ENCODE measurements around the gene TTC34. TPM values are rescaled to one million over a fixed set of nuclear protein-coding genes. Genes with fewer than 3 reads are reported as not detected.

TTC34 gene
- total and polyA plus RNA-seq, 2 experiments from 2014 or later: 0.05 to 0.22 TPM

DNA sequence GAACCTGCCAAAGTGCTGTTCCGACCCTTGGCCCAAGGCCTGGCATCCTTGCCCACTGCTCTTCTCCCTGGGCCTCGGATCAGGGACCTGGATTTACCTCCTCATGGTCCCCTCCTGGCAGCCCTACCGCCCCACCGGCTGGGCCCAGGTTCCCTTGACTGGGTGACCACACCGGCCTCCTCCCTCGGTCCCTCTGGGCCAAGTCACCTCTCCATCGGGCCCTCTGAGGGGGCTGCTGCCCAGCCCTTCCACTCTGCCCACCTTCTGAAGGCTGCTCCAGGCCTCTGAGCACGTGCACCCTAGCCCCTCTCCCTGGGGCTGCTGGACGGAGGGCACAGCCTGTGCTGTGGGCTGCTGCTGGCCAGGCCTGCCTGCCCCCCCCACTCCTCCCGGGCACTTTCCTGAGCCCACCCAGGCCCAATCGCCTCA is 159.3 kb downstream of the TTC34 start:
- no peaks in the 10 kb centered on the region for H3K4me1 ChIP-seq (ENCODE audit: insufficient read depth)
- H3K79me2 ChIP-seq (ENCODE audit: insufficient read depth): no peaks in the 10 kb centered on the region
- in situ Hi-C loops (cut with MboI): no loop called here
- DNase-seq: no peak
- H3K4me3 ChIP-seq: peak overlapping the region; percentile 83
- no peaks in the 10 kb centered on the region for H3K9me2 ChIP-seq (ENCODE audit: insufficient read depth)
- no peak overlapping the region for H3K27ac ChIP-seq
- WGBS, 2 experiments (ENCODE audit: low coverage in 1 of 2, low lambda C conversion rate in 2 of 2, missing lambda C conversion rate in 2 of 2): 48 to 50% methylated on average over 9 to 11 of the region's 11 CpGs
- H4K20me1 ChIP-seq (ENCODE audit: insufficient read depth): no peaks in the 10 kb centered on the region
- no peaks in the 10 kb centered on the region for H3K27me3 ChIP-seq (replicated peaks; ENCODE audit: insufficient read depth)
- peak overlapping the region; percentile 83 for H3K9ac ChIP-seq
- TF ChIP-seq EZH2phosphoT487 (IDR thresholded peaks at IDR 0.05; ENCODE audit: insufficient read depth, low read depth) (no peak), EZH2 (IDR thresholded peaks at IDR 0.05; ENCODE audit: insufficient read depth, poor library complexity, severe bottlenecking) (no peak)
- H2AFZ ChIP-seq: peak overlapping the region; percentile 96
- H3K4me2 ChIP-seq (ENCODE audit: unreplicated experiment): peak overlapping the region; percentile 72
- H3K36me3 ChIP-seq (ENCODE audit: low read depth): no peaks in the 10 kb centered on the region
- H3F3A ChIP-seq (ENCODE audit: insufficient read depth): no peaks in the 10 kb centered on the region
- no peaks in the 10 kb centered on the region for H3K9me3 ChIP-seq (ENCODE audit: low read depth)

DNA sequence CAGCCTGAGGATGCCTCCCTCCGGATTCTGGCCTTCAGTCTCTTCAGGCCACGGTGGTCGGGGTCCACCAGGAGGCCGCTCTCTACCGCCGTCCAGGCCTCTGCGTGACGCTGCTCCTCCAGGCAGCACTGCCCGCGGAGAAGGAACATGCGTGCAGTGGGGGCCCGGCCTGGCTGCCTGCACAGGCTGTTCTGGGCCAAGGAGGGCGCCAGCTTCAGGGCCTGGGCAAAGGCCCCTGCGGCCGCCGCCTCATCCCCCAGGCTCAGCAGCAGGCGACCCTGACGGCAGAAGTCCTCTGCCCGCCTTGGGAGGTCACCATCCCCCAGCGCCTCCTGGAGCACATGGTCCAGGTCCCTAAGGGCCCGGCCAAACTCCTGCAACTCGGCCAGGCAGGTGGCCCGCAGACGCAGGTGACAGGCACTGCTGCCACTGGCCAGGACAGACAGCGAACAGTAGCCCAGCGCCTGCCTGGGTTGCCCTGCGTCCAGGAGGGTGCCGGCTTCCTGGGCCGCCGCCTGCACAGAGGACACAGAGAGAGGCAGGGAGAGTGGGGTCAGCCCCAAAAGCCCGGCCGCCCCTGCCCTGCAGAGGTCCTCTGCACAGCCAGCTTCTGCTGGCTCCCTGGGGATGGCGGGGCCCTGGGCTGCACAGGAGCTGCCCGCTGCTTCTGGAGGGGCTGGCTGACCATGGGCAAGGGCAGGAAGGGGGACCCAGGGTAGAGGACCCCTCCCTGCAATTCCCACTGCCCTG is 159.9 kb downstream of the TTC34 start:
- Histone ChIP-seq H3K9me3 (ENCODE audit: low read depth) (no peaks in the 10 kb centered on the region), H2AFZ (no peak overlapping the region), H3K27me3 (replicated peaks; ENCODE audit: insufficient read depth) (no peaks in the 10 kb centered on the region), H3K4me2 (ENCODE audit: unreplicated experiment) (no peak overlapping the region), H3K9me2 (ENCODE audit: insufficient read depth) (no peaks in the 10 kb centered on the region), H4K20me1 (ENCODE audit: insufficient read depth) (no peaks in the 10 kb centered on the region), H3K4me1 (ENCODE audit: insufficient read depth) (no peaks in the 10 kb centered on the region), H3K9ac (peak overlapping the region; percentile 83), H3F3A (ENCODE audit: insufficient read depth) (no peaks in the 10 kb centered on the region), H3K27ac (no peak overlapping the region), H3K4me3 (peak overlapping the region; percentile 83), H3K36me3 (ENCODE audit: low read depth) (no peaks in the 10 kb centered on the region), H3K79me2 (ENCODE audit: insufficient read depth) (no peaks in the 10 kb centered on the region)
- in situ Hi-C loops (cut with MboI): no loop called here
- 90 to 91% methylated on average over 33 to 34 of the region's 34 CpGs for WGBS, 2 experiments (ENCODE audit: low coverage in 1 of 2, low lambda C conversion rate in 2 of 2, missing lambda C conversion rate in 2 of 2)
- DNase-seq: no peak
- no peak for TF ChIP-seq EZH2 (IDR thresholded peaks at IDR 0.05; ENCODE audit: insufficient read depth, poor library complexity, severe bottlenecking)
- no peak for TF ChIP-seq EZH2phosphoT487 (IDR thresholded peaks at IDR 0.05; ENCODE audit: insufficient read depth, low read depth)

- no peak for DNase-seq
- Histone ChIP-seq H3K4me2 (ENCODE audit: unreplicated experiment) (no peak overlapping the region), H3K27me3 (replicated peaks; ENCODE audit: insufficient read depth) (no peaks in the 10 kb centered on the region), H3K36me3 (ENCODE audit: low read depth) (no peaks in the 10 kb centered on the region), H2AFZ (no peak overlapping the region), H3K79me2 (ENCODE audit: insufficient read depth) (no peaks in the 10 kb centered on the region), H3K27ac (no peak overlapping the region), H3K9ac (no peak overlapping the region), H4K20me1 (ENCODE audit: insufficient read depth) (no peaks in the 10 kb centered on the region), H3K9me3 (ENCODE audit: low read depth) (no peaks in the 10 kb centered on the region), H3K4me1 (ENCODE audit: insufficient read depth) (no peaks in the 10 kb centered on the region), H3K9me2 (ENCODE audit: insufficient read depth) (no peaks in the 10 kb centered on the region), H3F3A (ENCODE audit: insufficient read depth) (no peaks in the 10 kb centered on the region), H3K4me3 (no peak overlapping the region)
- in situ Hi-C loops (cut with MboI): no loop called here
- no peak for TF ChIP-seq EZH2 (IDR thresholded peaks at IDR 0.05; ENCODE audit: insufficient read depth, poor library complexity, severe bottlenecking)
- TF ChIP-seq EZH2phosphoT487 (IDR thresholded peaks at IDR 0.05; ENCODE audit: insufficient read depth, low read depth): no peak
- WGBS, 2 experiments (ENCODE audit: low coverage in 1 of 2, low lambda C conversion rate in 2 of 2, missing lambda C conversion rate in 2 of 2): 74 to 97% methylated on average over 3 of the region's 3 CpGs
Measured at GRCh38 chr1:2640626-2641025, 160.9 kb downstream of the TTC34 start.

DNA sequence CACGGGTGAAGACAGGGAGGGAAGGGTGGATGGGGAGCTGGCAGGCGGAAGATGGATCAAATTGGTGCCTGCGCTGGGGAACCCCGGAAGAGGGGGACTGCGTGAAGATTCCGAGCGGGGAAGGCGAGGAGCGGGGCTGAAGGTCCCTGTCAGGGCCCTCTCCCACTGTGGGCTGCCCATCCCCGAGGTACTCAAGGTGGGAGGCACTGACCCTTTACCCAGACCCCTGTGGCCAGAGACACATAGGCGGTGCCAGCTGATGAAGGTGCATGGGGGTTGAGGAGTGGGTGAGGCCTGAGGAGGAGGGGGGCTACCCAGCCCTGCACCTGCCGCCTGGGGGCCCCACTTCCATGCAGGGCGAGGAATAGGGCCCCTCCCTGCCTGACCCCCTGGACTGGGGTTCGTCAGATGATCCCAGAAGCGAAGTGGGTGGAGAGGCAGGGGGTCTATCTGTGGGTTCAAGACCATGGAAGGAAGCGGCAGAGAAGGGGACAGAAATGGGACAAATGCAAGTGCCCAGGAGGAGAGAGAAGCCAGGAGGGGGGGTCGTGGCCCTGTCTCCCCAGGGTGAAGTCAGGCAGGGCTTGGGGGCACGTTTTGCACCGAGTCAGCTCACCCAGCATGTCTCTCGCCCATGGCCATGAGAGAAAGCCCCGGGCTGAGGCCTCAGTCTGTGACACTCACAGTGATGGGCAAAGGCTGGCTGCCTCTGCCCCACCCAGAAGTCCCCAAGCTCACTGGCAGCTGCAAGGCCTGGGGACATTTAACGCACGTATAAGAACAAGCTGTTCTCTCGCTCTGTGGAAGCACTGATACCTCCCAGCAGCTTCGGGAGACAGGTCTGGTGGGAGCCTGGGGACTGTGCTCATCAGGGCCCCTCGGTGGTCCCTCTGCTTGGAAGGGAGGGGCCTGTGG is 161.6 kb downstream of the TTC34 start:
- Histone ChIP-seq H3K4me1 (ENCODE audit: insufficient read depth) (no peaks in the 10 kb centered on the region), H3K4me3 (no peak overlapping the region), H3K9ac (no peak overlapping the region), H3K4me2 (ENCODE audit: unreplicated experiment) (no peak overlapping the region), H3K79me2 (ENCODE audit: insufficient read depth) (no peaks in the 10 kb centered on the region), H3K9me3 (ENCODE audit: low read depth) (no peaks in the 10 kb centered on the region), H3K27me3 (replicated peaks; ENCODE audit: insufficient read depth) (no peaks in the 10 kb centered on the region), H3K36me3 (ENCODE audit: low read depth) (no peaks in the 10 kb centered on the region), H3K9me2 (ENCODE audit: insufficient read depth) (no peaks in the 10 kb centered on the region), H3F3A (ENCODE audit: insufficient read depth) (no peaks in the 10 kb centered on the region), H2AFZ (no peak overlapping the region), H4K20me1 (ENCODE audit: insufficient read depth) (no peaks in the 10 kb centered on the region), H3K27ac (no peak overlapping the region)
- no peak for DNase-seq
- TF ChIP-seq EZH2phosphoT487 (IDR thresholded peaks at IDR 0.05; ENCODE audit: insufficient read depth, low read depth): no peak
- TF ChIP-seq EZH2 (IDR thresholded peaks at IDR 0.05; ENCODE audit: insufficient read depth, poor library complexity, severe bottlenecking): no peak
- WGBS, 2 experiments (ENCODE audit: low coverage in 1 of 2, low lambda C conversion rate in 2 of 2, missing lambda C conversion rate in 2 of 2): 45 to 56% methylated on average over 15 to 26 of the region's 26 CpGs
- in situ Hi-C loops (cut with MboI): no loop called here

Data from GM23248 (cell line).